DMS53 (cell line): Measurements from ENCODE around the gene DENND1A.
A peak's percentile ranks its signal among the peaks of the same experiment; 100 is the strongest.
"Not testable (repeated sequence)": the region's sequence is repeated elsewhere in the genome, so short reads cannot be mapped to it uniquely, and the experiment has no call there.

Experiments used
- DNase-seq: peaks from one replicate; lab custom pipeline; 2025; lab: John Stamatoyannopoulos, UW

DENND1A gene

DNA sequence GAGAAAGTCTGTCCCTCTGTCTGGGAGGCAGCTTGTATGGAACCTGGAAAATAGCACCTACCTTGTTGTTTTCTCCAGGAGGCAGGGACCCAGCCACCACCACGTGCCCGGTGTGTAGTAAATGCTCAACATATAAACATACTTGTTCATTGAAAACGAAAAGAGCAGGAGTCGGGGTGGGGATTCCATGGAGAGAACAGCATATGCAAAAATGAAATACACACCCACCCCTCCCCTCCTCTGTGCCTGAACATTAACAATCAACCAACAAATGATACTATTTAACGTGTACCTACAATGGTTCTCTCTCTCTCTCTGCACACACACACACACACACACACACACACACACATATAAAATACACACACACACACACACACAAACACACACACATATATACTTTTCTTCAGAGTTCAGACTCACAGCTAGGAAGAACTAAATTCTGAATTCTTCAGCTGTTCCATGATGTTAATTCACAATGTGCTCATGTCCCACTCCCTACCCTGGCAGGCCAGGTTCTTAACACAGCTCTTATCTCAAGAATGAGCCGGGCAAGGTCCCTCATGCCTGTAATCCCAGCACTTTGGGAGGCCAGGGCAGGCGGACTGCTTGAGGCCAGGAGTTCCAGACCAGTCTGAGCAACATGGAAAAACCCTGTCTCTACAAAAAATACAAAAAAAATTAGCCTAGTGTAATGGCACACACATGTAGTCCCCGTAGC is 16.3 kb upstream of the DENND1A start:
- no peak for DNase-seq

DNA sequence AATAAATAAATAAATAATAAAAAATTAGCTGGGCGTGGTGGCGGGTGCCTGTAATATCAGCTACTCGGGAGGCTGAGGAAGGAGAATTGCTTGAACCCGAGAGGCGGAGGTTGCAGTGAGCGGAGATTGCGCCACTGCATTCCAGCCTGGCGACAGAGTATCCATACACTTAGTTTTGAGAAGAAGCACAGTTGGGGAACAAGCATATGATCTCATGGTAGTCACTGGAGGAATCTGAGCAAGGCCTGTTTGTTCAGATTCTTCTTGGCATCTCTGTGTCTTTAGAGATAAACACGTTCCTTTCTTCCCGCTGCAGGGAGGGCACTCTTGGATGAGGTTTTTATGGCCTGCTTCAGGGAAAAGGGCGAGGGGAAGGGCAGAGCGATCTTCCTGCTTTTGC is 15.6 kb upstream of the DENND1A start:
- no peak for DNase-seq

- not testable (repeated sequence) for DNase-seq
Observed at GRCh38 chr9:123944464-123944863, 14.5 kb upstream of the DENND1A start.

GRCh38 chr9:123943671-123944070 is 13.7 kb upstream of the DENND1A start:
- DNase-seq: no peak

GRCh38 chr9:123942542-123942941 is 12.6 kb upstream of the DENND1A start:
- no peak for DNase-seq

GRCh38 chr9:123941524-123942070 is 11.7 kb upstream of the DENND1A start:
- DNase-seq: no peak

DNA sequence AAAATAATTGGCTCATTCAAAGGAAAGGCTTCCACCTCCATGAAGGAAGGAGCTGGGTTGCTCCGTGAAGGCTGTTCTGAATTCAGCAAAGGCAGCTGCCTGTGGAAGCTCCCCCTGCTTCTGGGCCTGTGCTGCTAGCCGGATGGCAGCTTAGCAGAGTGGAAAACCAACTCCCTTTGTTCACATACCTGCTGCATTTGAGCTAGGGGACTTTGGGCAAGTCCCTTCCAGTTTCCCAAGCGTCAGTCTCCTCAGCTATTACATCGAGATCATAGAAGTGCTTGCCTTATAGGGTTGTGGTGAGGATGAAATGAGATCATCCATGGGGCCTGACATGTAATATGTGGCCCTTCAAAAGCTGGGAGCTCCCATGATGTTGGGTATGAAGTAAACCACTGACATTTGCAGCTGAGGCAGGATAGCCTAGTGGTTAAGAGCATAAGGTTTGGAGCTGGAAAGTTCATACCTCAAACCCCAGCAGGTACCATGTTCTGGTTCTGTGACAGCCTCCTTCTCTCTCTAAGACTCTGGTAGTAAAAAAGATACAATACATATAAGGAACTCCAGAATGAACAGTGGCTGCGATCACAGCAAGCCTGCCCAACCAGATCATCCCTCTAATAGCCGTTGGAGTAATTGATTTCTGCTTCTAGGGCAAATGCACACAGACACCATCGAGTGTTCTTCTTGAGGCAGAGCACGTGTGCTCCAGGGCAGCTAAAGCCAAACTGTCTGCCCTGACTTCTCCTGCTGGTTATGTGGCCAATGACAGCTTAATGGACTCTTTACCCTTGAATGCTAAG is 11.0 kb upstream of the DENND1A start:
- DNase-seq: no peak

DNA sequence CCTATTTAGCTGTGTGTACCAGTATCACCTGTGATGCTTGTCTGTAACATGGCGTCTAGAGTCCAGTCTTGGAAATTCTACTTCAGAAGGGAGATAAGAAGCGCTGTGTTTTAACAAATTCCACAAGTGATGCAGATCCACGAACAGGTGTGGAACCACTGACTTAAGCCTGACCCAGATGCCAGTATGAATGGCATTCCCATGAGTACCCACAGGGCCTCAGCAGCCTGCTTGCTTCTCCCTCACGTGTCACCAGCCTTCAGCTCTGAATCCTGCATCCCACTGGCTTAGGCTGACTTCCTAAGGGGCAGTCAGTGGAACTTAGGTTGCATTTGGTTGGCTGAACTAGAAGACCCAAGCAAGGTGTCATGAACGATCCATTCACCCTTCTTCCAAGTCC is 8.5 kb upstream of the DENND1A start:
- no peak for DNase-seq

DNA sequence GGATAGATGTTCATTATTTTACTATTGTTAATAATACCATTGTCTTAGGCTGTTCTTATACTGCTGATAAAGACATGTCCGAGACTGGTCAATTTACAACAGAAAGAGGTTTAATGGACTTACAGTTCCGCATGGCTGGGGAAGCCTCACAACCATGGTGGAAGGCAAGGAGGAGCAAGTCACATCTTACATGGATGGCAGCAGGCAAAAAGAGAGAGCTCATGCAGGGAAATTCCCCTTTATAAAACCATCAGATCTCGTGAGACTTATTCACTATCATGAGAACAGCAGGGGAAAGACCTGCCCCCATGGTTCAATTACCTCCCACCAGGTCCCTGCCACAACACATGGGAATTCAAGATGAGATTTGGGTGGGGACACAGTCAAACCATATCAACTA is 6.6 kb upstream of the DENND1A start:
- not testable (repeated sequence) for DNase-seq

GRCh38 chr9:123933440-123934212 is 3.7 kb upstream of the DENND1A start:
- DNase-seq: peak; percentile 56

DNA sequence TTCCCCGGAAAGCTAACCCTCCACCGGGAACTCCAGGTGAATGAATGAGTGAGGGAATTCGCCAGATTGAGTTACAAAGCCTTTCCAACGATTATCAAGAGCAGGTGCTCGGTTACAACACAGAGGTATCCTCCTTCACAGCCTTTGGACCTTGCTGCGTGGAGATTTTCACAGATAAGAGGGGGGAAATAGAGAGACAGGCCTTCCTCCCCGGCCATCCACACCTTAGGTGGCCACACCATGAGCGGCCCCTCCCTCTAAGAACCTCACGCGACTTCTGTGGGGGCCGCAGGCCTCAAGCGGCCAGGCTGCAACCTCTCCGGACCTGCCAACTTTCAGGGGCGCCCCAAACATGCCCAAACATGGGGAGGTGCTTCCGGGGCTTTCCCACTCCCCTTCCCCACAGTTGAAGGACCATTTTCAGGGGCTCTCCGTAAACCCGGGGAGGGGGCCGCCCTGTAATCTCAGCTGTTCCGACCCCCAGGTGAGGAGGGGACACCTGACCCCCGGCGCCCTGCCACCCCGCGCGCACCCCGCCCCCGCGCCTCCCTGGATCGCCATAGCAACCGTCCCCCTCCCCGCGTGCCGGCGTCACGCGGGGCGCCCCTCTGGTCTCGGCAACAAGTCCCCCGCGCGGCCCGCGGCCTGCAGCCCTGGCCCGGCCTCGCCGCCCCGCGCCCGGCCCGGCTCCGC is 603 bp downstream of the DENND1A start:
- peak; percentile 68 for DNase-seq

GRCh38 chr9:123928533-123929176 is 1.3 kb downstream of the DENND1A start:
- DNase-seq: no peak

- DNase-seq: peak; percentile 32
Observed at GRCh38 chr9:123927625-123928532, 2.0 kb downstream of the DENND1A start.

GRCh38 chr9:123926941-123927340 is 3.0 kb downstream of the DENND1A start:
- DNase-seq: no peak

GRCh38 chr9:123925819-123926218 is 4.1 kb downstream of the DENND1A start:
- no peak for DNase-seq

- DNase-seq: no peak
Observed at GRCh38 chr9:123925161-123925560, 4.8 kb downstream of the DENND1A start.

GRCh38 chr9:123924727-123925126 is 5.2 kb downstream of the DENND1A start:
- DNase-seq: no peak

DNA sequence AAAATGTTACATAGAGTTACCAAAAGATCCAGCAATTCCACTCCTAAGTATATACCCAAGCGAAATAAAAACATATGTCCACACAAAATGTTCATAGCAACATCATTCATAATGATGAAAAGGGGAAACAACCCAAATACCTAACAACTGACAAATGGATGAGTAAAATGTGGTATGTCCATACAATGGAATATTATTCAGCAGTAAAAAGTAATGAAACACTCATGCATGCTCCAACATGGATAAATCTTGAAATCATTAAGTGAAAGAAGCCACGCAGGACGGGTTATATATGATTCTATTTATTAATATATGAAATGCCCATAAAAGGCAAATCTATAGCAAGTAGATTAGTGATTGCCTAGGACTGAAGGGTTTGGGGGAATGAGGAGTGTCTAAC is 6.0 kb downstream of the DENND1A start:
- no peak for DNase-seq

GRCh38 chr9:123923377-123923776 is 6.5 kb downstream of the DENND1A start:
- DNase-seq: no peak

DNA sequence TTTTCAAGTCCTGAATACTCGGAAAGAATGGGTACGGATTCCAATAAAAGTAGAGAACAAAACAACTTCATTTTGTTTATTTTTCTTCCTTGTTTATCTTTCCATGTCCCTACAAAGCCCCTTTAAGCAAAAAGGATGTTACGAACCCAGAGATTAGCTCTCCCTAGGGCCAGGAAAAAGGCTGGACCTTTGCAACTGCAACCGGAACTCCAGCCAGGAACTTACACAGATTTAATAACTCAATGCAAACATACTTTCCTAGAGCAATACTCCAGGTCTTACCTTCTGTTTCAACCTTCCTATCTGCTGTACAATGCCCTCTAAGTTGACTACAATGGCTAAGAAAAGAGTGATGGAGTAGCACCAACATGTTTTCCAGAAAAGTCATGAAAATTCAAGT is 7.0 kb downstream of the DENND1A start:
- DNase-seq: no peak
